GM12878 (cell line): ENCODE data around the gene CHMP4A. TPM values are rescaled to one million over a fixed set of nuclear protein-coding genes. Genes with fewer than 3 reads are reported as not detected.

Experiments
- ATAC-seq: fragments of 200-7000 bp; cut with Tn5 transposase; 3 replicates; pipeline ENCODE4 v1.9.1; 2020; ENCODE audit warnings: mild to moderate bottlenecking, moderate library complexity
- BruUV-seq: library from RNA; stranded (reverse); fragments of 400-500 nt; replicated peaks from 2 replicates; lab custom pipeline; 2021; lab: Mats Ljungman, UMichigan
- CTCF ChIA-PET: fragments of 300-600 bp; sonication (Branson Sonifier 250); formaldehyde crosslinking; extraction: SDS; loops from one replicate; lab custom pipeline; 2021; ENCODE audit warnings: inconsistent platforms; lab: Yijun Ruan, JAX
- POLR2A ChIA-PET: fragments of 350-600 bp; formaldehyde crosslinking; extraction: SDS; loops from one replicate; lab custom pipeline; 2021; ENCODE audit warnings: inconsistent platforms; lab: Charles Lee
- RAD21 ChIA-PET: fragments of 300-600 bp; sonication (Branson Sonifier 250); formaldehyde crosslinking; loops from one replicate; lab custom pipeline; 2023; ENCODE audit warnings: antibody characterized with exemption; ENCODE audit not compliant: unreplicated experiment; lab: Charles Lee
- SMC1A ChIA-PET: fragments of 300-600 bp; sonication (Branson Sonifier 250); formaldehyde crosslinking; loops from one replicate; lab custom pipeline; 2023; ENCODE audit not compliant: unreplicated experiment, uncharacterized antibody; lab: Charles Lee
- DNase-seq: peaks from one replicate; pipeline ENCODE4 v3.0.0-alpha.2; 2011; ENCODE audit warnings: low read depth, low spot score
- FAIRE-seq: peaks from 3 replicates; lab custom pipeline; 2011; peaks lifted over from hg19 to GRCh38; lab: Jason Lieb, UNC
- H2AFZ ChIP-seq: 2 replicates; pipeline ENCODE4 v1.6.0; 2011; ENCODE audit warnings: low read depth, low read length, control low read depth; ENCODE audit not compliant: control insufficient read depth
- H3K27ac ChIP-seq: 2 replicates; pipeline ENCODE4 v1.5.1; 2011; ENCODE audit warnings: control low read depth; ENCODE audit not compliant: control insufficient read depth, insufficient read depth
- H3K27me3 ChIP-seq, 2 experiments: replicated peaks in 1 of 2; 2 replicates each; pipeline versions ENCODE4 v1.6.0 to v1.6.1; 2011; ENCODE audit warnings: low read length in 1 of 2; ENCODE audit not compliant: control insufficient read depth in 2 of 2, insufficient read depth in 2 of 2
- H3K36me3 ChIP-seq, 2 experiments: 2 replicates each; pipeline ENCODE4 v1.5.1; 2011; ENCODE audit warnings: low read length in 1 of 2; ENCODE audit not compliant: control insufficient read depth in 2 of 2, insufficient read depth in 2 of 2
- H3K4me1 ChIP-seq: 2 replicates; pipeline ENCODE4 v1.6.1; 2011; ENCODE audit warnings: mild to moderate bottlenecking, low read length, moderate library complexity, mixed read lengths; ENCODE audit not compliant: control insufficient read depth, insufficient read depth
- H3K4me2 ChIP-seq: 2 replicates; pipeline ENCODE4 v1.6.0; 2011; ENCODE audit warnings: control low read depth; ENCODE audit not compliant: control insufficient read depth, insufficient read depth
- H3K4me3 ChIP-seq: fragments of 200-600 bp; sonication (generic); 2 replicates; pipeline ENCODE4 v1.5.1; 2016
- H3K79me2 ChIP-seq: 2 replicates; pipeline ENCODE4 v1.6.0; 2011; ENCODE audit warnings: low read length; ENCODE audit not compliant: control insufficient read depth, insufficient read depth
- H3K9ac ChIP-seq: 2 replicates; pipeline ENCODE4 v1.8.0; 2011; ENCODE audit warnings: low read length, control low read depth, mixed read lengths; ENCODE audit not compliant: control insufficient read depth, insufficient read depth
- H3K9me3 ChIP-seq: replicated peaks from 3 replicates; pipeline ENCODE4 v1.5.1; 2011; ENCODE audit warnings: mild to moderate bottlenecking, low read length; ENCODE audit not compliant: control insufficient read depth, insufficient read depth
- H4K20me1 ChIP-seq: 2 replicates; pipeline ENCODE4 v1.6.0; 2011; ENCODE audit not compliant: control insufficient read depth, insufficient read depth
- JUND ChIP-seq: IDR thresholded peaks from 2 replicates; pipeline ENCODE4 v1.6.1; 2012; ENCODE audit warnings: low read depth, mild to moderate bottlenecking, low read length, improper control_type of control experiment, moderate library complexity
- POLR2AphosphoS5 ChIP-seq: IDR thresholded peaks from 2 replicates; pipeline ENCODE4 v1.6.1; 2011; ENCODE audit warnings: mild to moderate bottlenecking, low read length, inconsistent platforms
- SUZ12 ChIP-seq: fragments of 200-600 bp; sonication (generic); IDR thresholded peaks from one replicate; pipeline ENCODE4 v1.6.1; 2018; ENCODE audit warnings: antibody characterized with exemption, mild to moderate bottlenecking; ENCODE audit not compliant: unreplicated experiment
- TBL1XR1 ChIP-seq: IDR thresholded peaks from 2 replicates; pipeline ENCODE4 v1.6.1; 2012; ENCODE audit warnings: low read depth, low read length, improper control_type of control experiment
- WGBS: methylation state at CpG from one replicate; pipeline ENCODE4 v1.1.6; 2016; ENCODE audit warnings: low lambda C conversion rate; ENCODE audit not compliant: insufficient replicate concordance, insufficient coverage; ENCODE audit errors: missing lambda C conversion rate; 5-methylcytosine and 5-hydroxymethylcytosine counted together
- in situ Hi-C: fragments of 300-500 bp; cut with MboI; formaldehyde crosslinking; loops from 9 replicates; pipeline ENCODE4 v1.14.3; 2018; ENCODE audit warnings: mixed read lengths
- intact Hi-C: fragments of 100-400 bp; cut with micrococcal nuclease; formaldehyde crosslinking; loops from one replicate; pipeline ENCODE4 v1.14.2; 2022; ENCODE audit not compliant: unreplicated experiment
- polyA plus RNA-seq, 11 experiments: library from polyadenylated mRNA; depleted of rRNA in 4 of 11; unstranded in 6 of 11; stranded (reverse) in 5 of 11; fragments of >200 nt; fragmentation: Nextera tagmentation in 4 of 11; fragmentation: Illumina TruSeq in 1 of 11; extraction: Ambion mirVana in 4 of 11; extraction: Trizol in 1 of 11; gene quantifications; 1 replicate in 1 of 11; 2 replicates in 10 of 11; pipeline versions ENCODE4 v1.2.1 to v1.2.3, GENCODE V29; 2011 to 2016; ENCODE audit warnings: inconsistent platforms in 2 of 11, missing spikeins in 2 of 11, low read depth in 1 of 11
- total RNA-seq, 4 experiments: library from RNA; depleted of rRNA in 3 of 4; stranded (reverse); fragments of >200 nt in 3 of 4; fragmentation: Illumina TruSeq in 1 of 4; extraction: Trizol in 1 of 4; gene quantifications; 2 replicates each; pipeline versions ENCODE4 v1.2.1 to v1.2.3, GENCODE V29; 2013 to 2021
- TF ChIP-seq, protein P1 (sequence below): IDR thresholded peaks from 2 replicates; pipeline ENCODE4 v1.6.1; 2012; ENCODE audit warnings: low read depth, low read length, improper control_type of control experiment

The CHMP4A gene
- total and polyA plus RNA-seq, 10 of the 15 experiments (the other 5 are each of a cell fraction or from before 2014, with no cell fraction given), result 35.5 to 151 (median 84.7) TPM

- no TSS peak for BruUV-seq
- peaks cover 15 to 24% of the 10 kb centered on the region in 2 experiments for H3K36me3 ChIP-seq
- FAIRE-seq (no peak), DNase-seq (no peak), ATAC-seq (no peak)
- H4K20me1 ChIP-seq, result no peaks in the 10 kb centered on the region
- intact Hi-C loops, result no loop called here
- peak overlapping the region; percentile 69 for H3K9ac ChIP-seq
- peak overlapping the region; percentile 78 for H3K4me2 ChIP-seq
- peak overlapping the region; percentile 79 for H3K4me3 ChIP-seq
- H3K79me2 ChIP-seq, result peaks cover 20% of the 10 kb centered on the region
- TF ChIP-seq JUND (no peak), POLR2AphosphoS5 (no peak), SUZ12 (no peak), TBL1XR1 (no peak)
- TF ChIP-seq, protein P1, sequence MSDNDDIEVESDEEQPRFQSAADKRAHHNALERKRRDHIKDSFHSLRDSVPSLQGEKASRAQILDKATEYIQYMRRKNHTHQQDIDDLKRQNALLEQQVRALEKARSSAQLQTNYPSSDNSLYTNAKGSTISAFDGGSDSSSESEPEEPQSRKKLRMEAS, result no peak
- no peak overlapping the region for H2AFZ ChIP-seq
- no peaks in the 10 kb centered on the region for H3K27me3 ChIP-seq
- POLR2A ChIA-PET, result interaction anchor here (1.0 to 3.0 kb wide), 4 partner anchors 8 to 55 kb away, joined by 3 to 28 read pairs (median 13); partner anchors contain the start of genes CHMP4A, IRF9, TINF2 and TM9SF1
- H3K9me3 ChIP-seq, result no peaks in the 10 kb centered on the region
- H3K4me1 ChIP-seq, result 0 out of 2 replicates have a peak, but pooled peaks cover 4% of the 10 kb centered on the region
- 55% methylated on average over 2 of the region's 2 CpGs for WGBS
- CTCF ChIA-PET, result interaction anchor here (0.8 to 2.0 kb wide), 4 partner anchors 26 to 121 kb away, joined by 3 to 9 read pairs (median 3); partner anchors contain the start of genes CHMP4A, CIDEB and IRF9
- SMC1A ChIA-PET, result interaction anchor here (1.6 kb wide), 1 partner anchor 84 kb away, joined by 3 read pairs; the partner anchor contains the start of gene RABGGTA
- in situ Hi-C loops, result no loop called here
- H3K27ac ChIP-seq, result no peak overlapping the region
- RAD21 ChIA-PET, result interaction anchor here (1.1 to 2.8 kb wide), 3 partner anchors 27 to 110 kb away, joined by 3 to 13 read pairs (median 9); partner anchors contain the start of gene IRF9
Measured at GRCh38 chr14:24187539-24187915, 25.8 kb downstream of the CHMP4A start.
